Activated CD8-positive, alpha-beta memory T cell treated with anti-CD3 and anti-CD28 coated beads for 4 hours (primary cell): ENCODE results near the gene CBARP.

Experiments used
- DNase-seq, 2 donors: peaks; one replicate each; pipeline ENCODE4 v3.0.0-alpha.2; 2020; ENCODE audit warnings: low read depth in 2 of 2

The CBARP gene

DNA sequence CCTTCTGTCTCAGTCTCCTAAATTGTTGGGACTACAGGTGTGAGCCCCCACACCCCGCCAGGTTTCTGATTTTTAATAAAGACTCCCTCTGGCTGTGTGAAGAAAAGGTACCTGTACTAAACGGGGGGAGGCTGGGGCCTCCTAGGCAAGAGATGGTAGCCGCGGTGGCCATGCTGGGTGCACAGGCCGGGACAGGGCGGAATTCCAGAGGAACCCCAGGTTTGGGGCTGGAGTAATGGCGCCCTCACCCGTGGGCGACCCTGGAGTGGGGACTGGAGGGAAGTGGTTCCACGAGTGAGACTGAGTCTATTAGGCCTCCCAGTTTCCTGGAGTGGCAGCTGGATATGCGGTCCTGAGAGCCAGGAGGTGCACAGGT lies 1.6 kb upstream of the CBARP start:
- DNase-seq, result no peak

DNA sequence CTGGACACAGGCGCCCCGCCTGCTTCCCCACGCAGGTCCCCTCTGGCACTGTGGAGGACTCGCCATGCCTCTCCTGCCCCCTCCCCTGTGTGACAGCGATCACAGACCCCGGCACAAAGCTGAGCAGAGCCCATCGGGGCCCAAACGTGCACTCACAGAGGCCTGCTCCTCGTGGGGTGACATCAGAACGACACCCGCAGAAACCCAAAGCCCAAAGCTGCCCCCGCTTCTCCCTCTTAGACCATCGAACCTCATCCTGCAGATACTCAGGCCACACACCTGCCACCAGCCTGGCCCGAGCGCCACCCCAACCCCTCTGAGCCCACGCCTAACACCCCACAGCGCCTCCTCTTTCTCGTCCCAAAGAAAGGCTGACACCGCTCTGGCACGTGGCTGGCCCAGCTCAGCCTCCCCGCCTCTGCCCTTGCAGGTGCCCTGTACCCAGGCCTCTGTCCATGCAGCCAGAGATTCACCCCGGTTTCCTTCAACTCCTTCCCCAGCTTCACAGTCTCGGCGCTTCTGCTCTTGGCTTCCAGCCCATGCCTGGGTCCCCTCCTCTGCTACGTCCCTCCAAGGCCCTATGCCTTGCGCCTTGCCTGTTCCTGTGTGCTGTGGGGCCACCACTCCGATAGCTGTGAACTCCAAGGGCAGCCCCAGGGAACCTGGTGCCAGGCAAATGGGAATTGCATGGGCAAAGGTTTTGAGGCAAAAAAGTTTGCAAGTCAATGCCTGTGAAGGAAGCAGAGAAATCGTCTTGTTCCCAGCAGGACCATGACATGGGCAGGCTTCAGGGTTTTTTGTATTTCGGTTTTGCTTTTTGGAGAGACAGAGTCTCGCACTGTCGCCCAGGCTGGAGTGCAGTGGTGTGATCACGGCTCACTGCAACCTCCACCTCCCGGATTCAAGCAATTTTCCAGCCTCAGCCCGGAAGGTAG lies 831 bp upstream of the CBARP start:
- no peak for DNase-seq

DNA sequence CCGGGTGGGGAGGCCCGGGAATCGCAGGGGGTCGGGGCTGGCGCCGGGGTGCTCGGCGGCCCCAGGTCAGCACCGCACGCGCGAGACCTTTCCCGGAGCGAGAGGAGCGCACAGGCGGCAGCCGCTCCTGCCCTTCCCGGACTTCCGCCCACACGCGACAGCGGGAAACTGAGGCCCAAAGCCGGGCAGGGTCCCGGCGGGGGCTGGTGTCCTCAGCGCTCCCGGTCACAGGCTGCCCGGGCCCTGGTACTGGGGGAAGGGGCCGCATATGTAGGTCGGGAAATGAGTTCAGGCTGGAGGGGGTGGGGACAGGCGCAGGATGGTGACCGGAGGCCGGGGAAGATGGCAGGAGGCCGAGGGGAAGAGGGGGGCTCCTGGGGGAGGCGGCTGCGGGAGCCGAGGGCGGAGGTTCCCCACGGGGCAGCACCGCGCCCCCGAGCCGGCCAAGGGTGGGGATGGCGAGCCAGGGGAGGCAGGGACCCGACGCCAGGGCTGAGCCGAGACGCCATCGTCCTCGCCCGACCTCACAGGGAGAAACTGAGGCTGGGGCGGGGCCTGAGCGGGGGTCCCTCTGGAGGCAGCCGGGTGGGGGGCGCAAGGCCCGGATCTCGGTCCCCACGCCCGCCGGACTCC lies 662 bp downstream of the CBARP start:
- DNase-seq, result no peak

DNA sequence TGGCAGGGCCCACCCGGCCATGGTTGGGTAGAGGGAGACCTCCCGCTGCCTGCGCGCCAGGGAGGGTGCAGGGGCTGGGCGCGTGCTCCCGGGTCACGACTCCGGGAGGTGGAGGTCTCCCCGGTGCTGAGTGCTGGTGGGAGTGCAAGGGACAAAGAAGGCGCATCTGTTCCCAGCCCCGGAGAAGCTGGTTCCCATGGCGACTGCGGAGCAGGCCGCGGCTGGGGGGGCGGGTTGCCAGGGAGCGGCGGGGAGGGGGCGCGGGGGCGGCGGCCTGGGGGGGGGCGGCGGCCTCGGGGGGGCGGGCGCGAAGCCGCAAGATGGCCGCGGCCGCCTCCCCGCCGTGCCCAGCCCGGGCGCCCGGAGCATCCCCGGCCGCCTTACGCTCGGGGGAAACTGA lies 1.2 kb downstream of the CBARP start:
- DNase-seq, result no peak

DNA sequence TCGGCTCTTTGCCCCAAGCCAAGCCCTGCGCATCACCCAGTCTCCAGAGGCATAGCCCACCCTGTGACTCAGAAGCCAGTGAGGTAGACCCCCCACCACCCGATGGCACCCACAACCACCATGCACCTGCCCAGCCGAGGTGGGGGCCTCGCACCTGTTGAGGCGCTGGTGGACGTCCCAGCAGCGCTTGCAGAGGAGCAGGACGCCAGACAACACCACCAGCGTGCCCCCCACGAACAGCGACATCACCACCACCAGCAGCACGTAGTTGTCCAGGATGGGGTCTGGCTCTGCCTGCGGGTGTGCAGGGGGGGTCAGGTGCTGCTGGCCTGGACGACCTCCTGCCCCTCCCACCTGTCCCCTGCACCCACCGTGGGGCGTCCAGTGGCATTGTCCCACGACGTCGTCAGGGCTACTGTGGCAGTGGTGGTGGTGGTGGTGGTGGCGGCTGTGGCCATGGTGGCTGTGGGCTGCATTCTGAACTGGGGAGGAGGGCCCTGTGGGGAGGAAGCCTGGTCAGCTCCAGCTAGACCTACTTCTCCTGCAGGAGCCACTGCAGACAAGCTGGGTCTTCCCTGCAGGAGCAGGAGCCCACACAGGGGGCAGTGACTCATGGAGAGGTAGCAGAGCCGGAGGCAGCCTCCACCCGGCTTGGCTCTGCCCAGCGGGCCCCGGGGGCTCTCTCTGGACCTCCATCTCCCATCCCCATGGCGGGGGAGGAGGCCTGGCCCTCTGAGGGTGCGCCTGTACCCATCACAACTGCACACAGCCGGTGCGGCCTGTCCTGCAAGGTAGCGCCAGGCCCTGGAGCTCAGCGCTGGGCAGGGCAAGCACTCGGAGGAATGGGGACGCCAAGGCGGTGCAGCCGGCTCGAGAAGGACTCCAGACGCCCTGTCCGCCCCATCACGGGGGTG lies 1.9 kb downstream of the CBARP start:
- no peak for DNase-seq

DNA sequence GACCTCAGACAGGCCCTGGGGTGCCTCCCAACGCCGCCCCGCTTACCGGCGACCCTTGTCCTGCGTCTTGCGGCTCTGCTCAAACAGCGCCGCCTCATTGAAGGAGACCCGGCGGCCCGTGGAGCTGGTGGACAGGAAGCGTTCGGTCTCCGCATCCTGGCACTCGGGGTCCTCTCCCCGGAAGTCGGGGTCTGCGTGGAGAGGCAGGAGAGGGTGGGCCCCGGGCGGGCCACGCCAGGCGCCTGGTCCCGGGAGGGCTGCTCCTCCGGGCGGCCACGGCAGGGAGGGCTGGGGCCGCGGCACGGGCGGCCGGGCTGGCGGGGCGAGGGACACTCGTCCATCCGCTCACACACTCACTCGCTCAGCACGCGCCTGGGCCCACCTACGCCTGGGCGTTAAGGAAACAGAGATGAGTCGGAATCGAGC lies 2.8 kb downstream of the CBARP start:
- no peak for DNase-seq

DNA sequence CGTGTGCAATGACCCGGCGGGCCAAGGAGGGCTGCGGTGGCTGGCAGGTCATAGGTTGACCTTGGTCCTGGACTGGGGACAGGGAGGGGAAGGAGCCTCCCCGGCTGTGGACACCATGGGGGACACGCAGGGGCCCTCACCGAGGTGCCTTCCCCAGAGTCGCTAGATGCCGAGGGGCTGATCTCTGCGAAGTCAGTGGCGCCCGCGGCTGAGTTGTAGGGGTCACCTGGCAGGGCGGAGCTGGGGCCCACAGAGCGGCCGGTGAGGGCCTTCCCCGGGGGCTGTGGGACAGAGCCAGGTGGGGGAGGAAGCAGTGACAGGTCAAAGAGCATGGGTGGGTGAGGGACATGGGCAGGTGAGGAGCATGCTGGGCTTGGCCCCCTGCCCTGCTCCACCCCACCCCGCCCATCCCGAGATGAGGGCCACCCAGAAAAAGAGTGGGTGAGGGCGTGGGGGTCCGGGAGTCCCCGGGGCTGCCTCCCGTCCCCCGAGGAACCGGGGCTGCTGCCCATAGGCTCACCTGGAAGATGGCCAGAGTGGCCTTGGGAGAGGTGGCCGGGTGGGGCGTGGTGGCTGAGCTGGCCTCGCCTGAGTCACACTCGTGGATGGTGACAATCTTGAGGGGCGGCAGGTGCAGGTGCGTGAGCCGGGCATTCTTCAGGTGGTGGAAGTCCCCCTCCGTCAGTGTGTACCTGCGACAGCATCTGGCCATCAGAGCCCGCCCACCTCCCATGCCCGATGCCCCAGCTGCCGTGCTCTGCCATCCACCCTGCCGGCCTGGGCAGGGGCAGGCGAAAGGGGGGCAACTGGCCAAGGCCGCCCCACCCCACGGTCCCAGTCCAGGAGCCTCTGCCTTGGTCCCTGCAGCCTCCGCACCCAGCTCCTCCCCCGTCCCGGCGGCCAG lies 3.5 kb downstream of the CBARP start:
- DNase-seq, result no peak

DNA sequence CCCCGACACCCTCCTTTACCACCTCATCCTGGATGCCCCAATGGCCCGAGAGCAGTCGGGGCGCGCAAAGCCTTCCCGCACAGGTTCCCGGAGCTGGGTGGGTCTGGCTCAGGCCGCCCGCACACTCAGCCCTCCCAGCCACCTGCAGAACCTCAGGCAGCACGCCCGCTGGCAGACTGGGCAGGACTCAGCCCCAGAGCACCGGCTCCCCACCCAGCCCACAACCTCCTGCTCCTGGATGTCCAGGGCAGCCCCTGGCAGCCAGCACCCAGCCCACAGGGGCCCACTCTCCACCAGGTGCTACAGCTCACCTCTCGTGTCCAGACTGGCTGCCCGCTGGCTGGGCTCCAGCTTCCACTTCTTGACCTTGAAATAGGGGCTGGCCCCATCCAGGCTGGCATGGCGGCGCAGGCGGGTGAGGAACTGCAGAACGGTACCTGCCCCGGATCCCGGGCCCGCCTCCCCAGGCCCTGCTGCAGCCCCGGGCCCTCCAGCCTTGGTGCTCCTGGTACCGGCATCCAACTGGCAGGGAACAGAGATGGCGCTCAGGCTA lies 4.6 kb downstream of the CBARP start:
- DNase-seq, result no peak

DNA sequence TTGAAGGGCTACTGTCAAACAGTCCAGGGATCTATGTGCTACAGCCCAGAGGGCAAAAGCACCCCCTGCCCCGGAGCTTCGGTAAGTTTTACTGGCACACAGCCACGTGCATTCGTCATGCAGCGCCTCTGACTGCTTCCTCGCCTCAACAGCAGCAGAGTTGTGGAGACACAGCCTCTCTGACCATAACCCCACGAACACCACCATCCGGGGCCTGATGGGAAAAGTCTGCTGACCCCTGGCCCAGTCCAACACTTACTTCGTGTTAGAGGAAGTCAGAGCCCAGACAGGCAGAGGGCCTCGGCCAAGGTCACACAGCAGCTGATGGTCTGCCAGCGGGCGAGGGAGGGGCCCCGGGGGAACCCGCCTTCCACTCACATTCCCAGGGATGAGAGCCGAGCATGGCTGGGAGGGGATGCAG lies 5.1 kb downstream of the CBARP start:
- no peak for DNase-seq

DNA sequence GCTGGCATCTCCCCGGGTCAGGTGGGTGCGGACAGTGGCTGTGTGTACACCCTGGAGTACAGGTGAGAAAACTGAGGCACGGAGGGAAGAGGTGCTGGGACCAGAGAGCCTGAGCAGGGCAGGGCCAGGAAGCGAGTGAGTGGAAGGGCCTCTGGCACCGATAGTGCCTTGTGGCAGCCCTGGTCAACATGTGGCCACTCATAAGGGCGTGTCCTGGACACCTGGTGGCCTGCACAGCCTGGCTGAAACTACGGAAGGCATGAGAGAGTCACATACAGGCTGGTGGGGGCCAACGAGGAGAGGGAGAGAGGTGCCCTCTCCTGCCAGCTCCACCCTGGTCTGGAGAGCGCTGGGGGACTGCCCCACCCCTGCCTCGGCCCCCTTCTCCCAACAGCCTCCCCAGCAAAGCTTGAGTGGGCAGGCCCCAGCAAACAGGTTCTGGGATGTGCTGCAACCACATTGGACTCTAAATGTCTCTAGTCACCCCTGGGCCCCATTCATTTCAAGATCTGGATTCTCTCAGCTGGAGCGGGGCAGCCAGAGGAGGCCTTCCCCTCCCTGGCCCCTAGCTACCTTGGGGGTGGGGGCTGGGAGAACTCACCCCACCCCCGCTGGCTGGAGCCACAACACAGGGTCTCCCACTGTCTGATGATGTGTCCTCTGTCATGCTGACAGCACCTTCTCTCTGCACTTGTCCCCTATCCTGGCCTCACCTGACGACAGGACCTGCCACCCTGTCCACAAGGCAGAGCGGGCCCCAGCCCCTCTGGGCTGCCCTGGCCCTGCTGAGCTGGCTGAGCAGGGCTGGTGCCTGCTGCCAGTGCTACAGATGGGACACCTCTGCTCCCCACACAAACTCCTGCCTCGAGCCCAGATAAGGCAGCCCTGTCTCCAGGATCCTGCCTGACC lies 5.8 kb downstream of the CBARP start:
- no peak for DNase-seq

DNA sequence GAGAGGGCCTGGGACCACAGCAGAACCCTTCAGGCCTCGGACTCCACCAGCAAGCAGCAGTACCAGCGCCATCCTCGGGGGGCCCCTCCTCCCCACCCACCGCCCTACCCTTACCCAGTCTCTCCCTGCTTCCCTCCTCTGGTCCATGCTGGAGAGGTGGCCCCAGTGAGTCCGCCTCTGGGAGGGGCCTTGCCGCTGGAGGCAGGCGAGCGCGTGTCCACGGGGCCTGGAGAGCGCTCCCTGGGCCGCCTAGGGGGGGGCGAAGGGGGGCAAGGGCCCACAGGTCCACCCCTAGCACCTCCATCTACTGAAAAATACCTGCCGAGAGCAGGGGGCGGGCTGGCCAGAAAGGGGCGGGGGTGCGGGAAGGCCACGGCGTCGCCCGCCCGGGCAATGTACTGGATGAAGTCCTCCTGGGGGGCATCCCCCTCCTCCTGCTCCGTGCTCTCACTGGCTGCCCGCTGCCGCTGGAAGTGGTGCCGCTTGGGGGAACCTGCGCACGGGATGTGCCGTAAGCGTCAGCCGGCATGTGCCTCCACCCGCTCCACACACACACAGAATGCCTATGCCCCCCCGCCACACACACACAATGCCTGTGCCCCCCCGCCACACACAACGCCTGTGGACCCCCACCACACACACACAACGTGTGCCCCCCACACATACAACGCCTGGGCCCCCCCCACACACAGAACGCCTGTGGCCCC lies 6.9 kb downstream of the CBARP start:
- DNase-seq, result no peak

DNA sequence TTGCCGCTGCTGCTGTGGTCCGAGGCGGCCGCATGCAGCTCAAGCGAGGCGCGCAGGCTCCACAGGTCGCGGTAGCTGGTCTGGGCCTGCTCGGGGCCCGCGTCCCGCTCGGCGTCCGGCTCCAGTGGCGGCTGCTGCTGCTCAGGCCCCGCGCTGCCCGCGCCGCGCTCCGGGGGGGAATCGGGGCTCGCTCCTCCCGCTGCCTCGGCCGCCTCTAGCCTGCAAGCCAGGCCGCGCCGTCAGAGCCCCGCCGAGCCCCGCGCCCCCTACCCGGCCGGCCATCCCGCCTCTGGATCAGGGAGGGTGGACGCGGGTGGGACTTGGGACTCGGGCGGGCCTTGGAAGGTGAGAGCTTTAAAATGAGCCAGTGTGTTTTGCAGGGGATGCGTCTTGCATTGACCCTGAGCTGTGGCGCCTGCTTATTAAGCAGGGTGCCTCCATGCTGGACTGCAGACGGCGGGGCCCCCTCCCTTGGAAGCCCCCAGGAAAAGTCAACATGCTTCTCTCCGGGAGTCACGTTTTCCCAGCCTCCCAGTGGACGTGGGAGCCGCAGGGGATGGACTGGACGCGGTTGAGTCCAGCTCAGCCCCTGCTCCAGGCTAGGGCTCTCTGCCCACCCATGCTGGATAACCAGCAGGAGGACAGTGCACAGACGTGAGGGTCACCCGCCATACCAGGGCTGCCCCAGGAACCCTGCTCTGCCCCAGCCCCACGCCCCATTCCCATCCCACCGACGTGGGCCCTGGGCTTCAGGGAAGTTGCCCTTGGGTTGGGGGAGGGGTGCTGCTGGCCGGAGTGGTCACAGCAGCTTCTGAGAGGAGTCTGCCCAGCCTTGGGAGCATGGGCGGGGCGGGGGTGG lies 7.7 kb downstream of the CBARP start:
- no peak for DNase-seq

DNA sequence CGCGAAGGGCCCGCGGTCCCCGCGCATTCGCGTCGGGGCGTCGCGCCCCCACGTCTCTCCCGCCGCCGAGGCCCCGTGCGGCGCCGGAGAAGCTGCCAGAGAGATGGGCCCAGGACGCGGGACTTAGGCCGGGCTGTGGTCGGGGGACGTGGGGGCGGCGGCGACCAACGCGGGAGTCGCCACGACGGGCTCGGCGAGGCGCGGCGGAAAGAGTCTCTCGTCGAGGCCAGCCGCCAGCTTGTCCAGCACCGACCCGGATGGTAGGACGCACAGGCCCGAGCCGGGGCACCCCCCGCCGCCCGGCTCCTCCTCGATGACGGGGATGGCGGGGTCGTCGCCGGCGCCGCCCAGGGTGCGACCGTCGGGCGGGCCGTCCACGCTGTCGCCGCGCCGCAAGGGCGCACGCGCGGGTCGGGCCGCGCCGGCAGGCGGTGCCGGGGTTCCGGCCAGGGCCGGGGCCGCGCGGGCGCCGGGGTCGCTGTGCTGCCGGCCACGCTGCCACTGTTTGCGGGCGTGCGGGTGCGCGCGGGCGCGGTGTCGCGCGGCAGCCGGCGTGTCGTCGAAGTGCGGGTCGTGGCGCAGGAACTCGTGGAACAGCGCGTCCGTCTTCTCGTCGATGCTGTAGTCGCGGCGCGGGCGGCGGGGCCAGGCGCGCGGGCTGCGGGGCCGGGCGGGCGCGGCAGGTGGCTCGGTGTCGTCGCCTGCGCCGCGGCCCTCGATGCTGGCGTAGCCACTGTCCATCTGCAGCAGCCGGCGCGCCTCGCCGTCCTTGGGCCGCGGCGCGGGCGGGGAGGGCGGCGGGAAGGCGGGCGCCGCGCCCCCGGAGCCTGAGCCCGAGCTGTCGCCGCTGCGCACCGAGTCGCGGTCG lies 8.5 kb downstream of the CBARP start:
- DNase-seq, result no peak

DNA sequence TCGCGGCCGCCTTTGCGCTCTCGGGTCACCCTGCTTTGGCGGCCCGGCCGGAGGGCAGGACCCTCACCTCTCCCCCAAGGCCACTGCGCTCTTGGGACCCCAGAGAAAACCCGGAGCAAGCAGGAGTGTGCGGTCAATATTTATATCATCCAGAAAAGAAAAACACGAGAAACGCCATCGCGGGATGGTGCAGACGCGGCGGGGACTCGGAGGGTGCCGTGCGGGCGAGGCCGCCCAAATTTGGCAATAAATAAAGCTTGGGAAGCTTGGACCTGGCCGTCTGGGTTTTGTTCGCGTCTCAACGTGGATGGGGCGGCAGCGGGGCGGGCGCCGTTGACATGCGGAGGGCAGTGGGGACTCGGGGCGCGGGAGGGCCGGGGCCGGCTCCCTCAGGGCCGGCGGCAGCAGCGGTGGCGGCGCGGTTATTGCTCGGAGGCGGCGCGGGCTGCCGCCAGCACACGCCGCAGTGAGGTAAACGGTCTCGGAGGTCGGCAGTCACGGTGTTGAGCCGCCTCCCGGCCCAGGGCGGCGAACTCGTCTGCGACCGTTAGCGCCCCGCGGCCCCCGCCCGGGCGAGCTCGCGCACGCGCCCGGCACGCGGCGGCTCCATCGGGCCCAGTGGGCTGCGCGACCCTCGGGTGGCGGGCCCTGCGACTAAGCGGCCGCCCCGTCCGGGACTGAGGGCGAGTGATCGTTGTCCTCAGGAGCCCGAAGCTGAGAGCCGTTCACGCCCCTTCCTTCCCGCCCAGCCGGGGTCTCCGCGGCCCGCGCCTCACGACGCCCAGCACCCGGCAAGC lies 9.4 kb downstream of the CBARP start:
- DNase-seq, result no peak

DNA sequence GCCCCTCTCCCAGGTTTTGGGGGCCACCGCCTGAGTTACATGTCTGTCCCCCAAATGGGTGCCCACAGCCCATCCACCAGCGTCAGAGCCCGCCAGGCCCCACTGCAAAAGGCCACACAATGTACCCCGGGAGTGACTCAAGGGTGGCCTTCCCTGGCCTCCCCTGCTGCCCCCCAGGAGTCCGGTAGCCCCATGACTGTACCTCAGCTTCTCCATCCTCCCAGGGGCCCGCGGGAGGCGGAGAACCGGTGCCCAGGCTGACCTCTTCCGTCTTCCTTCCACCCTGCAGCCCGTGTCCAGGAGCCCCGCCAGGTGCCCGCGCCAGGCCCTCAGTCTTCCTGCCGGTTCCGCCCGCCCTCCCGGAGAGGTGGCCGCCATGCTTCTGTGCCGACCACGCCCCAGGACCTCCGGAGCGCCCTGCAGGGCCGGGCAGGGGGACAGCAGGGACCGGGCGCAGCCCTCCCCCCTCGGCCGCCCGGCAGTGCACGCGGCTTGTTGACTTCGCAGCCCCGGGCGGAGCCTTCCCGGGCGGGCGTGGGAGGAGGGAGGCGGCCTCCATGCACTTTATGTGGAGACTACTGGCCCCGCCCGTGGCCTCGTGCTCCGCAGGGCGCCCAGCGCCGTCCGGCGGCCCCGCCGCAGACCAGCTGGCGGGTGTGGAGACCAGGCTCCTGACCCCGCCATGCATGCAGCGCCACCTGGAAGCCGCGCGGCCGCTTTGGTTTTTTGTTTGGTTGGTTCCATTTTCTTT lies 10.3 kb downstream of the CBARP start:
- no peak for DNase-seq
